Mammary epithelial cell (primary cell): ENCODE results near the gene FNIP1.

Experiments used
- CTCF ChIP-seq, 2 donors: IDR thresholded peaks in 1 of 2; conservative IDR thresholded peaks in 1 of 2; 2 replicates each; pipeline ENCODE4 v1.5.1; 2011 to 2012; ENCODE audit warnings: inconsistent platforms in 2 of 2, low read length in 2 of 2, mild to moderate bottlenecking in 2 of 2, control low read depth in 1 of 2, low read depth in 1 of 2; ENCODE audit not compliant: insufficient read depth in 1 of 2; ENCODE audit errors: extremely low read depth in 1 of 2
- EZH2 ChIP-seq: IDR thresholded peaks from 2 replicates; pipeline ENCODE4 v1.6.1; 2012; ENCODE audit warnings: low read length, inconsistent platforms, borderline replicate concordance

GRCh38 chr5:131795879-131796792, 681 bp downstream of the FNIP1 start:
- no peak for TF ChIP-seq CTCF (conservative IDR thresholded peaks at IDR 0.05 in 1 of 2, IDR thresholded peaks at IDR 0.05 in 1 of 2; ENCODE audit: extremely low read depth in 1 of 2, insufficient read depth in 1 of 2, low read depth in 1 of 2, low read length in 2 of 2)
- no peak for TF ChIP-seq EZH2
